Osteocyte (in vitro differentiated cells): ENCODE data around the gene USP34. TPM values are rescaled to one million over a fixed set of nuclear protein-coding genes. Genes with fewer than 3 reads are reported as not detected.

ENCODE experiments used
- DNase-seq: peaks from one replicate; pipeline ENCODE4 v3.0.0; 2021; ENCODE audit warnings: mixed read lengths; ENCODE audit not compliant: unreplicated experiment; ENCODE audit errors: extremely low spot score
- H3K27ac Mint-ChIP-seq: one replicate; pipeline ENCODE4 v1.8.0; 2021; ENCODE audit warnings: mild to moderate bottlenecking, mixed read lengths; ENCODE audit not compliant: unreplicated experiment
- H3K27me3 Mint-ChIP-seq: one replicate; pipeline ENCODE4 v1.8.0; 2021; ENCODE audit warnings: mixed read lengths; ENCODE audit not compliant: unreplicated experiment
- H3K36me3 Mint-ChIP-seq: one replicate; pipeline ENCODE4 v1.8.0; 2021; ENCODE audit warnings: mixed read lengths; ENCODE audit not compliant: unreplicated experiment
- H3K4me1 Mint-ChIP-seq: one replicate; pipeline ENCODE4 v1.8.0; 2021; ENCODE audit warnings: mixed read lengths; ENCODE audit not compliant: unreplicated experiment
- H3K4me3 Mint-ChIP-seq: one replicate; pipeline ENCODE4 v1.8.0; 2021; ENCODE audit warnings: mild to moderate bottlenecking, moderate library complexity, mixed read lengths; ENCODE audit not compliant: unreplicated experiment
- H3K9me3 Mint-ChIP-seq: one replicate; pipeline ENCODE4 v1.8.0; 2021; ENCODE audit warnings: mixed read lengths; ENCODE audit not compliant: unreplicated experiment
- CTCF ChIP-seq: fragments of 200-600 bp; sonication (generic); IDR thresholded peaks from 2 replicates; pipeline ENCODE4 v1.5.0; 2021; ENCODE audit warnings: antibody characterized with exemption, mild to moderate bottlenecking, moderate library complexity
- total RNA-seq: library from RNA; stranded (reverse); gene quantifications from 2 replicates; pipeline ENCODE4 v1.2.1, GENCODE V29; 2021

The USP34 gene
- total RNA-seq, 1 donor from 2014 or later: 111 TPM

DNA sequence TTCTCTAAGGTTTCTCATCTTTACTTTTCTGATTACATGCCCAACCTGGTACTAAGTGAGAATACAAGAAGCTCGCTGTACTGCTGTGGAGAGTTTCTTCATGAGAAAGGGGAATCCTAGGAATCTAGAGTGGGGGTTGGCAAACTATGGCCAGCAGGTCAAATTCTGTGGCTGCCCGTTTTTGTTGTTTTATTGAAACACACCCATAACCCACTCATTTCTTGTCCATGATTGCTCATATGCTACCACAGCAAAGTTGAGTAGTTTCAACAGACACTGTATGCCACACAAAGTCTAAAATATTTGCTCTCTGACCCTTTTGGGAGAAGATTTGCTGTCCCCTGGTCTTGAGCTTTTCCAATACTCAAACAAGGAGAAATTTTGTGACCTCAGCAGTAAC is 250.1 kb downstream of the USP34 start:
- Mint-ChIP-seq H3K4me1 (peaks cover 26% of the 10 kb centered on the region), H3K4me3 (no peak overlapping the region), H3K36me3 (peaks cover 34% of the 10 kb centered on the region), H3K27me3 (no peaks in the 10 kb centered on the region), H3K27ac (peak overlapping the region; percentile 69), H3K9me3 (no peaks in the 10 kb centered on the region)
- no peak for DNase-seq
- TF ChIP-seq CTCF: no peak

GRCh38 chr2:61218817-61219170 is 252.1 kb downstream of the USP34 start:
- H3K4me3 Mint-ChIP-seq: no peak overlapping the region
- peaks cover 32% of the 10 kb centered on the region for H3K36me3 Mint-ChIP-seq
- H3K4me1 Mint-ChIP-seq: peaks cover 26% of the 10 kb centered on the region
- no peak for TF ChIP-seq CTCF
- no peaks in the 10 kb centered on the region for H3K9me3 Mint-ChIP-seq
- DNase-seq: no peak
- H3K27me3 Mint-ChIP-seq: no peaks in the 10 kb centered on the region
- H3K27ac Mint-ChIP-seq: no peak overlapping the region

- no peak overlapping the region for H3K4me3 Mint-ChIP-seq
- no peaks in the 10 kb centered on the region for H3K9me3 Mint-ChIP-seq
- H3K27ac Mint-ChIP-seq: no peak overlapping the region
- H3K27me3 Mint-ChIP-seq: no peaks in the 10 kb centered on the region
- H3K36me3 Mint-ChIP-seq: peaks cover 31% of the 10 kb centered on the region
- DNase-seq: no peak
- H3K4me1 Mint-ChIP-seq: peaks cover 26% of the 10 kb centered on the region
- no peak for TF ChIP-seq CTCF
Measured at GRCh38 chr2:61218076-61218816, 252.6 kb downstream of the USP34 start.

DNA sequence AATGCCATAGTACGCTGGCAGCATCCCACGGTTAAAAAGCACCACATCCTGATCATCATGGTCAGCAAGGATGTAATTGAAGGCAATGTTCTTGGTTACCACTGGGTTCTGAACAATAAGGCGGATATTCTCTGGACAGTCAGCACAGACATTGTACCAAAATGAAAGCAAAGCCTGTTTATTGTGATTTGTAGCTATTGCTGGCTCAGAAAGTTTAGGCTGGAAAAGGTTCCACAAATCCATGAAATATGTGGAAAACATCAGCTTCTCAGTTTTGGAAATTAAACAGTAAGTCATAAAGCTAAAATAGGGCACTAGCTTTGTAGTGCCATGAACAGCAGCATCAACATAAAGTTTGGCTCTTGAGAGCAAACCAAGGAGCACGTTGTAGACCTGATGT is 256.7 kb downstream of the USP34 start:
- peaks cover 35% of the 10 kb centered on the region for H3K36me3 Mint-ChIP-seq
- H3K27me3 Mint-ChIP-seq: no peaks in the 10 kb centered on the region
- peaks cover 12% of the 10 kb centered on the region for H3K4me1 Mint-ChIP-seq
- H3K4me3 Mint-ChIP-seq: no peak overlapping the region
- TF ChIP-seq CTCF: no peak
- no peaks in the 10 kb centered on the region for H3K9me3 Mint-ChIP-seq
- H3K27ac Mint-ChIP-seq: no peak overlapping the region
- no peak for DNase-seq

GRCh38 chr2:61210332-61210981 is 260.4 kb downstream of the USP34 start:
- Mint-ChIP-seq H3K4me1 (peaks cover 8% of the 10 kb centered on the region), H3K27me3 (no peaks in the 10 kb centered on the region), H3K27ac (peak overlapping the region; percentile 54), H3K4me3 (no peak overlapping the region), H3K36me3 (peaks cover 49% of the 10 kb centered on the region), H3K9me3 (no peaks in the 10 kb centered on the region)
- DNase-seq: no peak
- TF ChIP-seq CTCF: no peak
